ENCODE results near the gene PDAP1. TPM values are rescaled to one million over a fixed set of nuclear protein-coding genes. Genes with fewer than 3 reads are reported as not detected.

Gene PDAP1
- total RNA-seq, 1 donor from 2014 or later, result 105 TPM

DNA sequence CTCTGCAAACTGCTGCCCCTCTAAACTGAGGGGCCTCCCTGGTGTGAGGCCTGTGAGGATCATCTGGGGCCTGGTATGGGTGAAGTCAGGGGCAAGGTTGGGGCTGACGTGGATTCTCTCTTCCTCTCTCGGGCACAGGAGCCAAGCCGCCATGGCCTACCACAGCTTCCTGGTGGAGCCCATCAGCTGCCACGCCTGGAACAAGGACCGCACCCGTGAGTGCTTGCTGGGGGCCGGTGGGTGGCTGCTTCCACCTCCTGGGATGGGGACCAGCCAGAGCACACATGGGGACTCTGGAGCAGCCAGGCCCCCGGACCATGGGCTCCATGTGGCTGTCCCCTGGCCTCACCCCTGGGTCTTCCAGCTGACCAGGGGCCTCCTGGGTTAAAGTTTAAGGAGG is 22.8 kb downstream of the PDAP1 start:
- H3K36me3 Mint-ChIP-seq (ENCODE audit: low read depth), result peaks cover 61% of the 10 kb centered on the region
- intact Hi-C loops (cut with micrococcal nuclease), result no loop called here
- TF ChIP-seq, protein P1, sequence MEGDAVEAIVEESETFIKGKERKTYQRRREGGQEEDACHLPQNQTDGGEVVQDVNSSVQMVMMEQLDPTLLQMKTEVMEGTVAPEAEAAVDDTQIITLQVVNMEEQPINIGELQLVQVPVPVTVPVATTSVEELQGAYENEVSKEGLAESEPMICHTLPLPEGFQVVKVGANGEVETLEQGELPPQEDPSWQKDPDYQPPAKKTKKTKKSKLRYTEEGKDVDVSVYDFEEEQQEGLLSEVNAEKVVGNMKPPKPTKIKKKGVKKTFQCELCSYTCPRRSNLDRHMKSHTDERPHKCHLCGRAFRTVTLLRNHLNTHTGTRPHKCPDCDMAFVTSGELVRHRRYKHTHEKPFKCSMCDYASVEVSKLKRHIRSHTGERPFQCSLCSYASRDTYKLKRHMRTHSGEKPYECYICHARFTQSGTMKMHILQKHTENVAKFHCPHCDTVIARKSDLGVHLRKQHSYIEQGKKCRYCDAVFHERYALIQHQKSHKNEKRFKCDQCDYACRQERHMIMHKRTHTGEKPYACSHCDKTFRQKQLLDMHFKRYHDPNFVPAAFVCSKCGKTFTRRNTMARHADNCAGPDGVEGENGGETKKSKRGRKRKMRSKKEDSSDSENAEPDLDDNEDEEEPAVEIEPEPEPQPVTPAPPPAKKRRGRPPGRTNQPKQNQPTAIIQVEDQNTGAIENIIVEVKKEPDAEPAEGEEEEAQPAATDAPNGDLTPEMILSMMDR (IDR thresholded peaks at IDR 0.05), result no peak
- no peak overlapping the region for H3K4me3 Mint-ChIP-seq
- no peaks in the 10 kb centered on the region for H3K9me3 Mint-ChIP-seq
- POLR2A ChIA-PET, result interaction anchor here (0.8 to 1.7 kb wide), 2 partner anchors 10 to 79 kb away, joined by 3 to 6 read pairs; no protein-coding TSS in a partner anchor
- peaks cover 39% of the 10 kb centered on the region for H3K4me1 Mint-ChIP-seq
- no peaks in the 10 kb centered on the region for H3K27me3 Mint-ChIP-seq
- CTCF ChIA-PET, result interaction anchor here (0.6 to 0.7 kb wide), 2 partner anchors 15 to 20 kb away, joined by 3 to 5 read pairs; no protein-coding TSS in a partner anchor
- no peak for ATAC-seq (ENCODE audit: low read depth)
- DNase-seq, result no peak
- no peak overlapping the region for H3K27ac Mint-ChIP-seq

DNA sequence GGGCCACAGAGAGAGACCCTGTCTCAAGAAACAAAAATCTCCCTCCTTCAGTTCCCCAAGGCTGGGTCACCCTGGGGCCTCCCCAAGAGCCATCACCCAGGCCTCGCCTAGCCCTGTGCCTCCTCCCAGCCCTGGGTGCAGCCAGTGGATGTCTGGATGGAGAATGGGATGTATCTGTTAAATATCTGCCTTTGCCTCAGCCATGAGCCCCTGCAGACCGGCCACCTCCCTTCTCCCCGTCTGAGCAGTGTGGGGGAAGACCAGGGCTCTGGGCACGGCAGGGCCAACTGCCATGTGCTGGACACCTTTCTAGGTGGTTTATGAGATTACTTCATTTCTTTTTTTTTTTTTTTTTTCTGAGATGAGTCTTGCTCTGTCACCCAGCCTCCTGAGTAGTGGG is 23.9 kb downstream of the PDAP1 start:
- ChIA-PET POLR2A (interaction anchor here (0.6 to 1.6 kb wide), 3 partner anchors 8 to 87 kb away, joined by 4 to 7 read pairs (median 6); partner anchors contain the start of genes BUD31 and PDAP1), CTCF (no interaction called here)
- TF ChIP-seq, protein P1 (IDR thresholded peaks at IDR 0.05), result no peak
- Mint-ChIP-seq H3K27me3 (no peaks in the 10 kb centered on the region), H3K9me3 (no peaks in the 10 kb centered on the region), H3K4me3 (no peak overlapping the region), H3K36me3 (ENCODE audit: low read depth) (peaks cover 59% of the 10 kb centered on the region), H3K4me1 (peaks cover 49% of the 10 kb centered on the region), H3K27ac (peak overlapping the region; percentile 75)
- no peak for ATAC-seq (ENCODE audit: low read depth)
- intact Hi-C loops (cut with micrococcal nuclease), result no loop called here
- no peak for DNase-seq

GRCh38 chr7:99383791-99384370 is 24.5 kb downstream of the PDAP1 start:
- H3K4me1 Mint-ChIP-seq, result peaks cover 56% of the 10 kb centered on the region
- no peaks in the 10 kb centered on the region for H3K27me3 Mint-ChIP-seq
- no peak overlapping the region for H3K4me3 Mint-ChIP-seq
- intact Hi-C loops (cut with micrococcal nuclease), result loop anchor here (1.0 kb wide), 1 partner anchor 10 kb away; the partner anchor contains the start of gene ARPC1B
- H3K27ac Mint-ChIP-seq, result peak overlapping the region; percentile 75
- peaks cover 57% of the 10 kb centered on the region for H3K36me3 Mint-ChIP-seq (ENCODE audit: low read depth)
- ChIA-PET CTCF (no interaction called here), POLR2A (interaction anchor here (1.3 to 1.6 kb wide), 2 partner anchors 8 to 25 kb away, joined by 4 to 7 read pairs; partner anchors contain the start of genes BUD31 and PDAP1)
- DNase-seq (no peak), ATAC-seq (ENCODE audit: low read depth) (no peak)
- TF ChIP-seq, protein P1 (IDR thresholded peaks at IDR 0.05), result no peak
- no peaks in the 10 kb centered on the region for H3K9me3 Mint-ChIP-seq

DNA sequence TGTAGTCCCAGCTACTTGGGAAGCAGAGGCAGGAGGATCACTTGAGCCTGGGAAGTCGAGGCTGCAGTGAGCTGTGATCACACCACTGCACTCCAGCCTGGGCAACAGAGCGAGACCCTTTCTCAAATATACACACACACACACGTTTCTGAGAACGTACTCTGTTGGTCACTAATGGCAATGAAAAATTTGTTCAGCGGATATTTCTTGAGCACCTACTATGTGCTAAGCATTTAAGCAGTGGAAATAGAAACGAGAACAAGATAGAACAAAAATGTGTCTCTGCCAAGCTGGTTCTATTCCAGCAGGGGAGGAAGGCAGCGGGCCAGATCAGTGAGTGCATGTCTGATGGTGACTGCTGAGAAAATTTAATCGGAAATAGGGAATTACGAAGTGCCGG is 25.2 kb downstream of the PDAP1 start:
- Mint-ChIP-seq H3K9me3 (no peaks in the 10 kb centered on the region), H3K4me1 (peaks cover 58% of the 10 kb centered on the region), H3K4me3 (peak overlapping the region; percentile 28), H3K27ac (peak overlapping the region; percentile 75), H3K36me3 (ENCODE audit: low read depth) (peaks cover 55% of the 10 kb centered on the region), H3K27me3 (no peaks in the 10 kb centered on the region)
- TF ChIP-seq, protein P1 (IDR thresholded peaks at IDR 0.05), result no peak
- DNase-seq (no peak), ATAC-seq (ENCODE audit: low read depth) (no peak)
- intact Hi-C loops (cut with micrococcal nuclease), result loop anchor here (1.0 kb wide), 1 partner anchor 9 kb away; the partner anchor contains the start of gene ARPC1B
- POLR2A ChIA-PET, result interaction anchor here (0.6 to 10.5 kb wide), 5 partner anchors 8 to 169 kb away, joined by 4 to 189 read pairs (median 4); partner anchors contain the start of genes BUD31 and PDAP1
- CTCF ChIA-PET, result no interaction called here

GRCh38 chr7:99381664-99382075 is 26.7 kb downstream of the PDAP1 start:
- H3K27ac Mint-ChIP-seq, result peak overlapping the region; percentile 98
- ATAC-seq (ENCODE audit: low read depth) (no peak), DNase-seq (no peak)
- CTCF ChIA-PET, result no interaction called here
- H3K9me3 Mint-ChIP-seq, result no peaks in the 10 kb centered on the region
- intact Hi-C loops (cut with micrococcal nuclease), result loop anchor here (1.0 to 2.0 kb wide), 4 partner anchors 12 to 701 kb away; partner anchors contain the start of genes BUD31 and PDAP1
- POLR2A ChIA-PET, result interaction anchor here (0.5 to 10.5 kb wide), 7 partner anchors 11 to 1203 kb away, joined by 5 to 189 read pairs (median 7); partner anchors contain the start of genes BUD31, PDAP1 and ZCWPW1
- no peaks in the 10 kb centered on the region for H3K27me3 Mint-ChIP-seq
- peaks cover 51% of the 10 kb centered on the region for H3K36me3 Mint-ChIP-seq (ENCODE audit: low read depth)
- peak overlapping the region; percentile 83 for H3K4me3 Mint-ChIP-seq
- TF ChIP-seq, protein P1 (IDR thresholded peaks at IDR 0.05), result no peak
- H3K4me1 Mint-ChIP-seq, result peaks cover 66% of the 10 kb centered on the region
